SK-N-SH (cell line): ENCODE results near the gene KASH5. TPM values are rescaled to one million over a fixed set of nuclear protein-coding genes. Genes with fewer than 3 reads are reported as not detected.

Experiments used
- CTCF ChIA-PET: fragments of 300-600, 350-600 bp; formaldehyde crosslinking; extraction: SDS; loops from one replicate; lab custom pipeline; 2021; lab: Yijun Ruan, JAX
- POLR2A ChIA-PET: fragments of 350-600 bp; sonication (Branson Sonifier 250); formaldehyde crosslinking; extraction: SDS; loops from one replicate; lab custom pipeline; 2020; ENCODE audit warnings: antibody characterized with exemption, inconsistent platforms; lab: Yijun Ruan, JAX
- DNase-seq: peaks from one replicate; pipeline ENCODE4 v3.0.0; 2012
- H2AFZ ChIP-seq: fragments of 200-600 bp; sonication (generic); 2 replicates; pipeline ENCODE4 v1.8.1; 2016; ENCODE audit warnings: antibody characterized with exemption, mild to moderate bottlenecking, low read depth
- H3F3A ChIP-seq: fragments of 200-600 bp; sonication (generic); replicated peaks from 2 replicates; pipeline ENCODE3; 2016; ENCODE audit warnings: antibody characterized with exemption, mild to moderate bottlenecking; ENCODE audit not compliant: insufficient read depth
- H3K27ac ChIP-seq, 2 experiments: fragments of 200-500 bp in 1 of 2; fragments of 200-600 bp in 1 of 2; sonication (Bioruptor generic) in 1 of 2; sonication (generic), shearing (Covaris generic) in 1 of 2; 2 replicates each; pipeline versions ENCODE4 v1.5.1 to v1.6.1; 2014 to 2016; ENCODE audit warnings: low read depth in 2 of 2, inconsistent platforms in 1 of 2, low read length in 1 of 2, mild to moderate bottlenecking in 1 of 2, mixed read lengths in 1 of 2
- H3K27me3 ChIP-seq: fragments of 200-600 bp; sonication (generic), shearing (Covaris generic); 2 replicates; pipeline ENCODE4 v1.6.1; 2016; ENCODE audit warnings: mixed run types; ENCODE audit not compliant: insufficient read depth
- H3K36me3 ChIP-seq, 2 experiments: fragments of 200-500 bp in 1 of 2; fragments of 200-600 bp in 1 of 2; sonication (Bioruptor generic) in 1 of 2; sonication (generic) in 1 of 2; replicated peaks in 1 of 2; 2 replicates each; pipeline versions ENCODE3 to v1.5.1; 2014 to 2016; ENCODE audit warnings: low read length in 1 of 2, mild to moderate bottlenecking in 1 of 2; ENCODE audit not compliant: insufficient read depth in 2 of 2, control insufficient read depth in 1 of 2
- H3K4me1 ChIP-seq, 2 experiments: fragments of 200-500 bp in 1 of 2; fragments of 200-600 bp in 1 of 2; sonication (Bioruptor generic) in 1 of 2; sonication (generic), shearing (Covaris generic) in 1 of 2; 2 replicates each; pipeline versions ENCODE4 v1.5.1 to v1.6.1; 2014 to 2016; ENCODE audit warnings: low read depth in 1 of 2, low read length in 1 of 2, mixed run types in 1 of 2; ENCODE audit not compliant: insufficient read depth in 2 of 2, control insufficient read depth in 1 of 2
- H3K4me2 ChIP-seq: fragments of 200-600 bp; sonication (generic), shearing (Covaris generic); 2 replicates; pipeline ENCODE4 v1.6.1; 2017; ENCODE audit warnings: mixed run types
- H3K4me3 ChIP-seq, 2 experiments: fragments of 200-500 bp in 1 of 2; fragments of 200-600 bp in 1 of 2; sonication (Bioruptor generic) in 1 of 2; sonication (generic), shearing (Covaris generic) in 1 of 2; 2 replicates each; pipeline versions ENCODE4 v1.5.1 to v1.8.1; 2014 to 2016; ENCODE audit warnings: low read depth in 2 of 2, inconsistent platforms in 1 of 2, low read length in 1 of 2, mild to moderate bottlenecking in 1 of 2, mixed read lengths in 1 of 2, moderate library complexity in 1 of 2
- H3K79me2 ChIP-seq: fragments of 200-600 bp; sonication (generic); 2 replicates; pipeline ENCODE4 v1.8.1; 2017; ENCODE audit warnings: mild to moderate bottlenecking; ENCODE audit not compliant: insufficient read depth
- H3K9ac ChIP-seq: fragments of 200-600 bp; sonication (generic); 2 replicates; pipeline ENCODE4 v1.6.1; 2017; ENCODE audit warnings: mixed run types
- H3K9me2 ChIP-seq: fragments of 200-600 bp; sonication (generic); 2 replicates; pipeline ENCODE4 v1.6.1; 2017; ENCODE audit warnings: mixed run types
- H3K9me3 ChIP-seq: fragments of 200-600 bp; sonication (generic); 2 replicates; pipeline ENCODE4 v1.6.1; 2017; ENCODE audit warnings: mixed run types, mild to moderate bottlenecking, moderate library complexity
- H4K20me1 ChIP-seq: fragments of 200-600 bp; sonication (generic); 2 replicates; pipeline ENCODE4 v1.6.1; 2017; ENCODE audit warnings: mild to moderate bottlenecking, mixed run types; ENCODE audit not compliant: insufficient read depth
- CTCF ChIP-seq: fragments of 200-600 bp; sonication (generic); IDR thresholded peaks from 2 replicates; pipeline ENCODE4 v1.6.1; 2017; ENCODE audit warnings: antibody characterized with exemption, mild to moderate bottlenecking, moderate library complexity
- ELF1 ChIP-seq: IDR thresholded peaks from 2 replicates; pipeline ENCODE4 v1.4.0; 2012
- EZH2phosphoT487 ChIP-seq: fragments of 200-600 bp; sonication (generic); IDR thresholded peaks from 2 replicates; pipeline ENCODE4 v1.6.1; 2017; ENCODE audit warnings: low read depth, mixed run types, mild to moderate bottlenecking, antibody characterized with exemption, moderate library complexity, borderline replicate concordance
- FOSL2 ChIP-seq: IDR thresholded peaks from 2 replicates; pipeline ENCODE4 v1.4.0; 2012; ENCODE audit warnings: low read depth, mild to moderate bottlenecking, moderate library complexity, borderline replicate concordance
- GABPA ChIP-seq: IDR thresholded peaks from 2 replicates; pipeline ENCODE4 v1.4.0; 2012; ENCODE audit warnings: low read depth, mild to moderate bottlenecking
- GATA2 ChIP-seq: sonication (generic); formaldehyde crosslinking; IDR thresholded peaks from 2 replicates; pipeline ENCODE4 v1.5.0; 2020; ENCODE audit warnings: mild to moderate bottlenecking, missing genetic modification reagents
- JUND ChIP-seq: IDR thresholded peaks from 2 replicates; pipeline ENCODE4 v1.4.0; 2012
- MAX ChIP-seq: IDR thresholded peaks from 2 replicates; pipeline ENCODE4 v1.4.0; 2012; ENCODE audit warnings: low read depth
- MEF2A ChIP-seq: IDR thresholded peaks from 2 replicates; pipeline ENCODE4 v1.4.0; 2012; ENCODE audit warnings: low read depth, borderline replicate concordance
- NFIC ChIP-seq: IDR thresholded peaks from 2 replicates; pipeline ENCODE4 v1.4.0; 2012; ENCODE audit warnings: borderline replicate concordance
- RCOR1 ChIP-seq: fragments of 150-350 bp; IDR thresholded peaks from 2 replicates; pipeline ENCODE4 v1.6.1; 2017; ENCODE audit warnings: antibody characterized with exemption, low read length
- SIN3A ChIP-seq: IDR thresholded peaks from 2 replicates; pipeline ENCODE4 v1.6.1; 2012; ENCODE audit warnings: low read depth, mild to moderate bottlenecking, low read length, moderate library complexity, borderline replicate concordance
- SMC3 ChIP-seq: IDR thresholded peaks from 2 replicates; pipeline ENCODE4 v1.6.1; 2012; ENCODE audit warnings: low read depth, low read length, improper control_type of control experiment
- TAF1 ChIP-seq: IDR thresholded peaks from 2 replicates; pipeline ENCODE4 v1.6.1; 2012; ENCODE audit warnings: low read depth, mild to moderate bottlenecking, low read length, moderate library complexity, borderline replicate concordance
- TCF12 ChIP-seq: IDR thresholded peaks from 2 replicates; pipeline ENCODE4 v1.4.0; 2012
- USF1 ChIP-seq: IDR thresholded peaks from 2 replicates; pipeline ENCODE4 v1.4.0; 2012; ENCODE audit warnings: low read depth, borderline replicate concordance
- USF2 ChIP-seq: fragments of 150-350 bp; IDR thresholded peaks from 2 replicates; pipeline ENCODE4 v1.6.1; 2017; ENCODE audit warnings: antibody characterized with exemption, low read length, low read depth, borderline replicate concordance
- YY1 ChIP-seq: IDR thresholded peaks from 2 replicates; pipeline ENCODE4 v1.4.0; 2012; ENCODE audit warnings: low read depth, mild to moderate bottlenecking
- WGBS: methylation state at CpG from one replicate; pipeline ENCODE4 v1.1.6; 2017; ENCODE audit warnings: low lambda C conversion rate; 5-methylcytosine and 5-hydroxymethylcytosine counted together
- polyA plus RNA-seq, 3 experiments: library from polyadenylated mRNA; depleted of rRNA; stranded (reverse); fragments of >200 nt; gene quantifications; 2 replicates each; pipeline ENCODE4 v1.2.3, GENCODE V29; 2012
- TF ChIP-seq, protein P1 (sequence below): IDR thresholded peaks from 2 replicates; pipeline ENCODE4 v1.4.0; 2012; ENCODE audit warnings: low read depth, borderline replicate concordance
- TF ChIP-seq, protein P2 (sequence below): fragments of 150-350 bp; IDR thresholded peaks from 2 replicates; pipeline ENCODE4 v1.6.1; 2016; ENCODE audit warnings: mild to moderate bottlenecking, low read depth, low read length
- TF ChIP-seq, protein P3 (sequence below): IDR thresholded peaks from 2 replicates; pipeline ENCODE4 v1.6.1; 2012; ENCODE audit warnings: mild to moderate bottlenecking, low read depth, low read length, moderate library complexity

Gene KASH5
- polyA plus RNA-seq, 1 of the 3 experiments (the other 2 are of a cell fraction): 0.20 TPM

GRCh38 chr19:49453013-49453756, 65.1 kb downstream of the KASH5 start, which contains the start of gene ALDH16A1:
TSS of gene ALDH16A1 (plus strand) at chr19:49453225. CDS start at chr19:49453332, 107 bp downstream.
- Histone ChIP-seq H3F3A (peaks cover 29% of the 10 kb centered on the region), H3K27me3 (no peaks in the 10 kb centered on the region), H3K79me2 (peaks cover 50% of the 10 kb centered on the region), H3K27ac (peak within 1 kb of the TSS; percentile 93 to 95), H3K9ac (peak within 1 kb of the TSS; percentile 97), H3K4me2 (peak within 1 kb of the TSS; percentile 97), H2AFZ (peak within 1 kb of the TSS; percentile 93), H3K36me3 (peaks cover 9 to 12% of the 10 kb centered on the region in 2 experiments), H3K9me3 (no peaks in the 10 kb centered on the region), H3K4me1 (peaks cover 0 to 16% of the 10 kb centered on the region in 2 experiments; a peak in 2 of 4 replicates), H3K4me3 (peak within 1 kb of the TSS; percentile 61 to 77), H4K20me1 (no peaks in the 10 kb centered on the region), H3K9me2 (no peaks in the 10 kb centered on the region)
- peak; percentile 94 for DNase-seq
- WGBS: under 1% methylated on average over 36 of the region's 66 CpGs
- CTCF ChIA-PET: interaction anchor here (0.6 to 1.3 kb wide), 4 partner anchors 20 to 64 kb away, joined by 3 to 4 read pairs (median 4); partner anchors contain the start of gene FLT3LG
- POLR2A ChIA-PET: interaction anchor here (0.6 to 2.6 kb wide), 6 partner anchors 15 to 325 kb away, joined by 3 to 14 read pairs (median 4); partner anchors contain the start of gene RPS11
- TF ChIP-seq YY1: no peak
- TF ChIP-seq GABPA: peak; percentile 58
- TF ChIP-seq EZH2phosphoT487: no peak
- peak; percentile 93 for TF ChIP-seq USF1
- TF ChIP-seq RCOR1: no peak
- peak; percentile 64 for TF ChIP-seq MAX
- no peak for TF ChIP-seq TCF12
- TF ChIP-seq TAF1: no peak; the same call in 1 of the 2 replicates
- TF ChIP-seq CTCF: no peak
- TF ChIP-seq, protein P1, sequence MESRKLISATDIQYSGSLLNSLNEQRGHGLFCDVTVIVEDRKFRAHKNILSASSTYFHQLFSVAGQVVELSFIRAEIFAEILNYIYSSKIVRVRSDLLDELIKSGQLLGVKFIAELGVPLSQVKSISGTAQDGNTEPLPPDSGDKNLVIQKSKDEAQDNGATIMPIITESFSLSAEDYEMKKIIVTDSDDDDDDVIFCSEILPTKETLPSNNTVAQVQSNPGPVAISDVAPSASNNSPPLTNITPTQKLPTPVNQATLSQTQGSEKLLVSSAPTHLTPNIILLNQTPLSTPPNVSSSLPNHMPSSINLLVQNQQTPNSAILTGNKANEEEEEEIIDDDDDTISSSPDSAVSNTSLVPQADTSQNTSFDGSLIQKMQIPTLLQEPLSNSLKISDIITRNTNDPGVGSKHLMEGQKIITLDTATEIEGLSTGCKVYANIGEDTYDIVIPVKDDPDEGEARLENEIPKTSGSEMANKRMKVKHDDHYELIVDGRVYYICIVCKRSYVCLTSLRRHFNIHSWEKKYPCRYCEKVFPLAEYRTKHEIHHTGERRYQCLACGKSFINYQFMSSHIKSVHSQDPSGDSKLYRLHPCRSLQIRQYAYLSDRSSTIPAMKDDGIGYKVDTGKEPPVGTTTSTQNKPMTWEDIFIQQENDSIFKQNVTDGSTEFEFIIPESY: peak; percentile 84; the same call in 1 of the 2 replicates
- peak; percentile 72 for TF ChIP-seq ELF1
- no peak for TF ChIP-seq FOSL2
- TF ChIP-seq USF2: peak; percentile 69
- TF ChIP-seq NFIC: no peak
- no peak for TF ChIP-seq MEF2A
- TF ChIP-seq, protein P2, sequence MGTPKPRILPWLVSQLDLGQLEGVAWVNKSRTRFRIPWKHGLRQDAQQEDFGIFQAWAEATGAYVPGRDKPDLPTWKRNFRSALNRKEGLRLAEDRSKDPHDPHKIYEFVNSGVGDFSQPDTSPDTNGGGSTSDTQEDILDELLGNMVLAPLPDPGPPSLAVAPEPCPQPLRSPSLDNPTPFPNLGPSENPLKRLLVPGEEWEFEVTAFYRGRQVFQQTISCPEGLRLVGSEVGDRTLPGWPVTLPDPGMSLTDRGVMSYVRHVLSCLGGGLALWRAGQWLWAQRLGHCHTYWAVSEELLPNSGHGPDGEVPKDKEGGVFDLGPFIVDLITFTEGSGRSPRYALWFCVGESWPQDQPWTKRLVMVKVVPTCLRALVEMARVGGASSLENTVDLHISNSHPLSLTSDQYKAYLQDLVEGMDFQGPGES: no peak
- no peak for TF ChIP-seq JUND
- TF ChIP-seq SMC3: no peak
- TF ChIP-seq GATA2 (CRISPR knock-in tag): no peak
- TF ChIP-seq, protein P3, sequence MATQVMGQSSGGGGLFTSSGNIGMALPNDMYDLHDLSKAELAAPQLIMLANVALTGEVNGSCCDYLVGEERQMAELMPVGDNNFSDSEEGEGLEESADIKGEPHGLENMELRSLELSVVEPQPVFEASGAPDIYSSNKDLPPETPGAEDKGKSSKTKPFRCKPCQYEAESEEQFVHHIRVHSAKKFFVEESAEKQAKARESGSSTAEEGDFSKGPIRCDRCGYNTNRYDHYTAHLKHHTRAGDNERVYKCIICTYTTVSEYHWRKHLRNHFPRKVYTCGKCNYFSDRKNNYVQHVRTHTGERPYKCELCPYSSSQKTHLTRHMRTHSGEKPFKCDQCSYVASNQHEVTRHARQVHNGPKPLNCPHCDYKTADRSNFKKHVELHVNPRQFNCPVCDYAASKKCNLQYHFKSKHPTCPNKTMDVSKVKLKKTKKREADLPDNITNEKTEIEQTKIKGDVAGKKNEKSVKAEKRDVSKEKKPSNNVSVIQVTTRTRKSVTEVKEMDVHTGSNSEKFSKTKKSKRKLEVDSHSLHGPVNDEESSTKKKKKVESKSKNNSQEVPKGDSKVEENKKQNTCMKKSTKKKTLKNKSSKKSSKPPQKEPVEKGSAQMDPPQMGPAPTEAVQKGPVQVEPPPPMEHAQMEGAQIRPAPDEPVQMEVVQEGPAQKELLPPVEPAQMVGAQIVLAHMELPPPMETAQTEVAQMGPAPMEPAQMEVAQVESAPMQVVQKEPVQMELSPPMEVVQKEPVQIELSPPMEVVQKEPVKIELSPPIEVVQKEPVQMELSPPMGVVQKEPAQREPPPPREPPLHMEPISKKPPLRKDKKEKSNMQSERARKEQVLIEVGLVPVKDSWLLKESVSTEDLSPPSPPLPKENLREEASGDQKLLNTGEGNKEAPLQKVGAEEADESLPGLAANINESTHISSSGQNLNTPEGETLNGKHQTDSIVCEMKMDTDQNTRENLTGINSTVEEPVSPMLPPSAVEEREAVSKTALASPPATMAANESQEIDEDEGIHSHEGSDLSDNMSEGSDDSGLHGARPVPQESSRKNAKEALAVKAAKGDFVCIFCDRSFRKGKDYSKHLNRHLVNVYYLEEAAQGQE: no peak
- 0 out of 2 replicates have a peak, but pooled peaks have one; percentile 79 for TF ChIP-seq SIN3A
